GM21825 (cell line): Measurements from ENCODE around the gene RALA.
A peak's percentile ranks its signal among the peaks of the same experiment; 100 is the strongest.

ENCODE experiments used
- ATAC-seq: cut with Tn5 transposase; IDR thresholded peaks from one replicate; pipeline ENCODE4 v1.9.1; 2021; ENCODE audit warnings: mild to moderate bottlenecking, moderate library complexity; ENCODE audit not compliant: unreplicated experiment

Gene RALA, protein sequence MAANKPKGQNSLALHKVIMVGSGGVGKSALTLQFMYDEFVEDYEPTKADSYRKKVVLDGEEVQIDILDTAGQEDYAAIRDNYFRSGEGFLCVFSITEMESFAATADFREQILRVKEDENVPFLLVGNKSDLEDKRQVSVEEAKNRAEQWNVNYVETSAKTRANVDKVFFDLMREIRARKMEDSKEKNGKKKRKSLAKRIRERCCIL

DNA sequence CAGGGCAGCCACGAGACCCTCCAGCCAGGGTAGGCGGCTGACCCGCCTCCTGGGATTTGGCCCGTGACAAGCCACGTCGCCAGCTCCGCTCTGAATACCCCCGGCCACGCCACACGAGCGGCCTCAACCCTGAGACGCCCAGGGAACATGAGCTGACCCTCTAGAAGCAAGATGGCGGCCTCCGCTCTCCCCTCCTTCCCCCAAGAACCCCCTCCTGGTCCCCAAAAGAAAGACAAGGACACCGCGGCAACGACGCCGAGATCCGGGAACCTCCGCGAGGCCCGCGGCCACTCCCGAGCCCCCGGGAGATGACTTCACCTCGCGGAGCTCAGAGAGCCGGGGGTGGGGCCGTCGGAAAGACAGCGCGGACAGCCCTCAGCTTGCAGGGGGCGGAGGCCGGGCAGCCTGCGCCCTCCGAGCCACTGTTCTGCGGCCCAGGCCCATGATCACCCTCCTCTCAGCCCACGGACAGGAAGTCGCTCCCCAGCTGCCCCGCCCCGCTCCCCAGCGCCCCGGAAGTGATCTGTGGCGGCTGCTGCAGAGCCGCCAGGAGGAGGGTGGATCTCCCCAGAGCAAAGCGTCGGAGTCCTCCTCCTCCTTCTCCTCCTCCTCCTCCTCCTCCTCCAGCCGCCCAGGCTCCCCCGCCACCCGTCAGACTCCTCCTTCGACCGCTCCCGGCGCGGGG lies at the start of gene RALA:
Gene RALA, plus strand, starts transcription at position 526 of the 685 bp plus-strand sequence. CDS start 63,096 bp downstream, outside the sequence.
- peak; percentile 94 for ATAC-seq

DNA sequence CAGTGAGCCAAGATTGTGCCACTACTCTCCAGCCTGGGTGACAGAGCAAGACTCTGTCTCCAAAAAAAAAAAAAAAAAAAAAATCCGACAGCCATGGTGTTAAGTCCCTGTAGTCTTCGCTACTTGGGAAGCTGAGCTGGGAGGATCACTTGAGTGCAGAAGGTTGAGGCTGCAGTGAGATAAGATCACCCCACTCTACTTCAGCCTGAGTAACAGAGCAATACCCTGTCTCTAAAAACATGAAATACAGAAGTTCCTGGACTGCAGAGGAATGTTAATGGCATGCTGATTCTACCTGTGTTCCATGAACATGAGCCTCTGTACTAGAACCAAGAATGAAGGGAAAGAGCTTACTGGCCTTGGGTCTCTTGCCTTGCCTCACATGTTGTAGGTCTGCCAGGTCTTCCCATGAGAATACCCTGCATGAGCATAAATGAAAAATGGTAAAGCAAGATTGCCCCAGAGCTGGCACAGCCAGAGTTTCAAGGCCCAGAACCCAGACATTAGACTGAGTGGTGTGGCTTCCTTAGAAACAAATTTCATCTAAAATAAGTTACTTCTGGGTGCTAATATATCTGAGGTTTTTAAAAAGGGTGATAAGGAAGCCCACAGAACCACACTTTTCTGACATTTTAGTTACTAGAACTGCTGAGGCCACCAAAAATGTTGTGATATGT lies 48.6 kb upstream of the RALA start:
- no peak for ATAC-seq

DNA sequence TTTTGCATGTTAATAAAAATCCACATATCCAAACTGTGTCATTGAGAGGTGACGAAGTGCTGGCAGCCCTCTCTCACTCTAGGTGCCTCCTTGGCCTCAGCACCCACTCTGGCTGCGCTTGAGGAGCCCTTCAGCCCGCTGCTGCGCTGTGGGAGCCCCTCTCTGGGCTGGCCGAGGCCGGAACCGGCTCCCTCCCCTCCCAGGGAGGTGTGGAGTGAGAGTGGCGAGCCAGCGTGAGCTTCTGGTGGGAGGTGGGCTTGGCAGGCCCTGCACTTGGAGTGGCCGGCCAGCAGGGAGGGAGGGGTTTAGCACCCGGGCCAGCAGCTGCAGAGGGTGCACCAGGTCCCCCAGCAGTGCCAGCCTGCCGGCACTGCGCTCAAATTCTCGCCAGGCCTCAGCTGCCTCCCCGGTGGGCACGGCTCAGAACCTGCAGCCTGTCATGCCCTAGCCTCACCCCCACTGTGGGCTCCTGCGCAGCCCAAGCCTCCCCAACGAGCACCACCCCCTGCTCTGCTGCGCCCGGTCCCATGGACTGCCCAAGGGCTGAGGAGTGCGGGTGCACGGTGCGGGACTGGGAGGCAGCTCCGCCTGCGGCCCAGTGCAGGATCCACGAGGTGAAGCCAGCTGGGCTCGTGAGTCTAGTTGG lies 46.0 kb upstream of the RALA start:
- ATAC-seq = no peak

DNA sequence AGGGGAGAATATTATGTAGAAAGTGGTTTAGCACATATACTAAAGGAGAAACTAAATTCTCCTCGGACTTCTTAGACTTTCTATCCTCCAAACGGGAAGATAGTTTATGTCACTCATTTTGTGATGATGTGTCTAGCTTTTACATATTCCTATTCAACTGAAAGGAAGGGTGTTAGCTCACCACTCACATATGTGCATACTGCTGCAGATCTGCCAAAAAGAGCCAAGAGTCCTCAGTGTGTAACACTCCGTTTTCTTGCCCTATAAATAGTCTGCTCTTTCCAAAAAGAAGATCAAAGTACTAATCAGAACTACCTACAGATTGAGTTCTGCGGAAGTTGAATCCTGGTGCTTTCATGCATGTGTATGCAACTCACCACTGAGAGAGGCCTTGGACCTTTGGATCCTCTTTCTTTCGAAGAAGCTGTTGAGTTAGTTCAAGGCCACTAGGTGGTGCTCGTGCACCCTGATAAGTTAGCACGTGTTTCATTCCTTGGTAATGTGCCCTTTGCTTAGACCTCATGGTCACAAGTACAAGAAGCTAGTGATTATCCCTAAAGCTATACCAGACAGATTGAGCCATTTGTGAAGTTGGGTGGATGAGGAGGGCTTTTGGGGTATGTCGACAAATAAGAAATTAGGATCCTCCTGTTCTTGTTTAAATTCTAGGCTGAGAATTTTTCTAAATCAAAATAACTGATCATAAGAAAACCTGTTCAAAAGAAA lies 43.1 kb upstream of the RALA start:
- ATAC-seq = peak; percentile 90

DNA sequence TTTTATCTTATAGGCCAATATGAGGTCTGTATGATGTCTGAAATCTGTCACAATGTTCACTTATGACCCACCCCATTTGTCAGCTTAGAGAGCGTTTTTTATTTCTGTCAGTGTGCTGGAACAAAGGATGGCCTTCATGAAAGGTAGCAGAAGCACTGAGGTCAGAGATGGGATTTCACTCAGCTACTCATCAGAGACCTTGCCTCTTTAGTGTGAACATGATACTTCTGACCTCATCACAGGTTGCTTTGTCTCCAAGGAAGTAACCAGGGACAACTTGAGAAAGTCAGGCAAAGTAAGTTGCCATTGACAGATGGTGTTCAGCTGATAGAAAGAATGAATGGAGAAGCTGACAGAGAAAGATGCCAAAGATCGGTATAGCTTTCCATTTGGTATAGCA lies 40.8 kb upstream of the RALA start:
- no peak for ATAC-seq

DNA sequence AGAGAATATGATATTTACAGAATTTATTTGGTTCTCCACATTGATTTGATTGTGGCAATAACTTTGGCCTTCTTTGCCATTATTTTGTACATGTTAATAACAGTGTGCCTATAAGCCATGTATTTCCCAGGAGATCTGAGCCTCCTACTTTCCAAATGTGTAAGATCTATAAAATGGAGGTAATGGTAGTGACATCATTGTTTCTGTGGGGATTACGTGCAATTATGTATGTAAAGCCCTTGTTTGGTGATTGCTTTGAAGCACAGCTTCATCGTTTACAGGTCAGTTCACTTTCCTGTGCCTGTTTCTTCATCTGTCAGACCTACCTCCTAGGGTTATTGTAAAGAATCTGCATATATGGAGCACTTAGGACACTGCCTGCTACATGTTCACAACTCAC lies 39.8 kb upstream of the RALA start:
- no peak for ATAC-seq

DNA sequence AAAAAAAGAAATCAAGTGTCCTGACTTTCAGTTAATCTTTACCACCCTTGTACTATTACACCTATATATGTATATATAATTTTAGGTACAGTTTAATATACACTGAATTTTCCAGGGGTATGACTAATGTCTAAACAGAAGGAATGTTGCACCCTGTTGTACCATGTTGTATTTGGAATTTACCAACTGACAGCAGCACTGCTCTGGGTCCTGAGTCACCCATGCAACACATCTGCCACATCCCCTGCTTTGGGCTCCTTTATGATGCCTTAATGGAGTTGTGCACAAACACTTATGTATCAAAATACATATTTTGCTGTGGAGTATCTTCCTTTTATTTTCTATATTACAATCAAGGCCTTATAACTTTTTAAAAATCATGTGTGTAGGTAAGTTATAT lies 36.0 kb upstream of the RALA start:
- ATAC-seq = no peak

DNA sequence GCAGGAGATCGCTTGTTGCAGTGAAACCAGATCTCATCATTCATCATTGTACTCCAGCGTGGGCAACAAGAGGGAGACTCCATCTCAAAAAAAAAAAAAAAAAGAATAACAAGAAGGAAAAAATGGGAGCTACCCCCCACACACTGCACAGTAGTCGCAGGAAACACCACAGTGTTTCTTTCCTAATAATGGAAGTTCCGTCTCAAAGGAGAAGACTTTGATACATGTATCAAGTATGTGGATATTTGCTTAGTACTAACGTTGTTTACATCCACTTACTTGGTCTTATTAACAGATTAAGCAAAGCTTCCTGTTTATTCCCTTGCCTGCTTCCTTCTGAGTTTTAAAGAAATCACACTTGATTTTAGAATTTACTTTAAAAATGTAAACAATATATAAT lies 35.0 kb upstream of the RALA start:
- no peak for ATAC-seq

DNA sequence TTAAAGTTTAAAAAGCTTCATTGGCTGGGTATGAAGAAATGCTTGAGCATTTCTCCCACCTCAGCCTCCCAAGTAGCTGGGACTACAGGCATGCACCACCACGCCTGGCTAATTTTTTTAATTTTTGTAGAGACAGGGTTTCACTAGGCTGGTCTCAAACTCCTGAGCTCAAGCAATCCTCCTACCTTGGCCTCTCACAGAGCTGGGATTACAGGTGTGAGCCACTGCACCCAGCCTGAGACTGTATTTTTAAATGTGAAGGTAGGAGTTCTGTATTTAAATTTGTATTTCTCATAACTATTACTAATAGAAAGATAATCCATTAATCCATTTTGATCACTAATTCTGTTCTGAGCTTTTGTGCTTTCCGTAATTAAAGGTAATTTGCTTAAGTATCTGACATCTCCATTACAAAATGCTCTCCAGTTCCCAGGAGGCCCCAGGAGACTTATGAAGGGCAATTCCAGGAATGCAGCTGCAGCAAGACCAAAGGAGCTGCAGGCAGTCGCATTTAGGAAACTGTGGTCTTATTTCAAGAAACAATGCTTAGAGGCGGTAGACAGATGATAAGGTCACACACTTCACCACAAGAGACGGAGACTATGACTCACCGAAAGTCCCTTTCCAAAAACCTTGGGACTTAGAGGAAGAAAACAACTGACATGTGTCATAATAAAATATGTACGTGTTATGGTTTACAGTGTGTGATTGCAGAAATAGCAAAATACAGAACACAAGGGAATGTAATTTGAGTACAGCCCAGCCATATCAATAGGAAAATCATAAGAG lies 33.9 kb upstream of the RALA start:
- ATAC-seq = peak; percentile 95

DNA sequence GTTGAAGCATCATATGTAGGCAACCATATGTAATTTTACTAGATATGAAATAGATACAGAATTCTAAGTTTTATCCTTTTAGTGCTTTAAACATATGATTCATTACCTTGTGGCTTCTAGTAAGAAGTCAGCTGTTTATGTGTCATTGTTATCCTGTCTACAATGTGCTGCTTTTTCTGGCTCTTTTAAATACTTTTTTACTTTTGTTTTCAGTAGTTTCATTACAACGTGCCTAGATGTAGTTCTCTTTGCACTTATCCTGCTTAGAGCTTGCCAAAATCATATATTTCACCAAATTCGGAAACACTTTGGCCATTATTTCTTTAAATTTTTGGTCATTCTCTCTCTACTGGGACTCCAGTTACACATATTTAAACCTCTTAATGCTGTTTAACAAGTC lies 30.8 kb upstream of the RALA start:
- ATAC-seq = no peak

DNA sequence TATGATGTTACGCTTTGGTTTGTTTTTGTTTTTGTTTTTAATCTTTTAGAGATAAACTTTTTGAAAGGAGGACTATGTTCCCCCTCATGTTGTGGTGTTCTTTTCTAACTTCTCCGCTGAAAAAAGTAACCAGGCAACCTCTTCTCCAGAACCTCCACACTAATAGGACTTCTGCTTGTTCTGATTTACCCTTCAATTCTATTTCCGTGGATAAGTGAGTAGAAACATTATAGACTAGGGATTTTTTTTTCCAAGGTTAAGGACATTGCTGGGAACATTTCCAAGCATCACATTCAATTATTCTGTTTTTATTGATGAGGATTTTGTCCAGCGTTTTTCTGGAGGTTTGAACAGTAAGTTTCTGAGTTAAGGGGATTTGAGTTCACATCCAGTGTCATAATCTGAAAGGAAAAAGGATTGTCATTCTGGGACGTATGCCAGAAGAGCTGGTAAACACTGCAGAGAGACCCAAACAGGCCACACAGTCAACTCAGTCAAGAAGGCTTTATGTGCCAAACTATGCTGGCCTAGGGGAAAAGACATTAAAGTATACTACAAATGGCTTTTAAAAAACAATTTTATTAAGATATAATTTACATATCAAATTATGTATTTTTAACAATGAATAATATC lies 28.3 kb upstream of the RALA start:
- no peak for ATAC-seq

DNA sequence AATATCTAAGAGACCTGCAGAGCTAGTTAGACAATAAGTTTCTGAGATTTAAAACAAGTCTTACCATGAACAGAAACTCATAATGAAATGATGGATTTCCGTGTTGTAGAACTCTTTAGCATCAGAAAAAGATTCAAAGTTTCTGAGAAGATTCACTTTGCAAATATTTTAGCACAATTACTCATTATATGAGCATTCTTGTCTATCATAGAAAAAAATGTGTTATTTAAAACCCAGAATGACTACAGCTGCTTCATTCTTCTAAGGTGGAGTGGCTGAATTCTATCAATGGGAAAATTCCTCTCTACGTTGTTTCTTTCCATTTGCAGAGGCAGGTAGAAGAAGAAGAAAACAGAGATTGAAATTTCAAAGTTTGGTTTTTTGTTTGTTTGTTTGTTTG lies 21.0 kb upstream of the RALA start:
- no peak for ATAC-seq

DNA sequence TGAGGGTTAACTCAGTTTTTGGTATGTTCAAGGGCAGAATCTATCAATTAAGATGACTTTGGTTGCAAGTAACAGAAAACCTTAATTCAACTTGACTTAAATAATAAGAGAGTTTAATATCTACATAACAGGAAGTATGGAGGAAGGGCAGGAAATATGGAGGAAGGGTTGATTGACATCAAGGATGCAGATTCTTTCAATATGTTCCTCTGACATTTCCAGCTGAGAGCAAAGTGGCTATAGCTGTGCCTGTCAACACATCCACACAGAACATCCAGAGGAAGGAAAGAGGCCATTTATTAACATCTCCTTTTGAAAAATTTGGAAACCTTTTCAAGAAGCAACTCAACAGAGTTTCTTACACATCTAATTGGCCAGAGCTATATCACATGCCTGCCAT lies 19.4 kb upstream of the RALA start:
- ATAC-seq = no peak

DNA sequence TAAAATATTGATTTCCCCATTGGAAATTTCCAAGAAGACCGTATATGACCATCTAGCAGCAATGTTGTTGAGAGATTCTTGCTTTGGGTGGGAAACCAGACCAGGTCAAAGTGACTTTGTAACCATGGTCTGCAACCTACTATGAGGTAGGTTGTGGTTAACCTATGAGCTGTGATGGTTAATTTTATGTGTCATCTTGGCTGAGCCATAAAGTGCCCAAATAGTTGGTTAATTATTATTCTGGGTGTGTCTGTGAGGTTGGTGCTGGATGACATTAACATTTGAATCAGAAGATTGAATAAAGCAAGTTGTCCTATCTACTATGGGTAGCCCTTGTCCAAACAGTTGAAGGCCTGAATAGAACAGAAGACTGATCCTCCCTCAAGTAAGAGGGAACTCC lies 18.3 kb upstream of the RALA start:
- no peak for ATAC-seq

DNA sequence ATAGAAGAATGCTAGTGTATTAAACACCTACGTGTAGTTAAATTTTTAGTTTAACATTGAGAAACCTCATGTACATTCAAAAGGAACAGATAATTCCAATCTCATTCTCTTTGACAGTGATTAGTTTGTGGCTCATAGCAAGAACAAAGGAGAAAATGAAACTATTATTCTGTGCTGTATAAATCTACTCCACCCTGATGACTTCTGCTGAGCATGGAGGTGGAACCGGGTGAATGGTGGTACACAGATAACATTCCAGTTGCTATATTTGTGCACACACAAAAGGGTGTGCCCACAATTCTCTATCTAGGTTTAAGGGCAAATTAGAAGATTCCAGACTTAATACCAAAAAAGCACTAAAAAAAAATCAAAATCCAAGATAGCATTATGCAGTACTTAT lies 17.0 kb upstream of the RALA start:
- ATAC-seq = no peak

DNA sequence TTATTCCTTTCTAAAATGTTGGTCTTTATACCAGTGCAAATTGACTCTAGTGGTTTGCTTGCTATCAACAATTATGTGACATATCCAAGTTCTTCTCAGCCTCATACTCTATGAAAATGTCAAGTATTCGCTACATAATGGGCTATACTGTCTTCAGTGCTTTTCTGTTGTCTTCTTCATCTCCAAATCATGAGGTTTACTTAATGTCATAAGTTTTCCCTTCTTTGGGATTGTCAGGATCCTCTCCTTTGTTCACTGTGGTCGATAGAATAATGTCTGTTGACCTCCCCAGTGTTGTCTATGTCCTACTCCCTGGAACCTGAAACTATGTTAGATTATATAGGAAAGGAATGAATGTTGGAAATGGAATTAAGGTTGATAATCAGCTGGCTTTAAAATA lies 16.4 kb upstream of the RALA start:
- ATAC-seq = no peak

DNA sequence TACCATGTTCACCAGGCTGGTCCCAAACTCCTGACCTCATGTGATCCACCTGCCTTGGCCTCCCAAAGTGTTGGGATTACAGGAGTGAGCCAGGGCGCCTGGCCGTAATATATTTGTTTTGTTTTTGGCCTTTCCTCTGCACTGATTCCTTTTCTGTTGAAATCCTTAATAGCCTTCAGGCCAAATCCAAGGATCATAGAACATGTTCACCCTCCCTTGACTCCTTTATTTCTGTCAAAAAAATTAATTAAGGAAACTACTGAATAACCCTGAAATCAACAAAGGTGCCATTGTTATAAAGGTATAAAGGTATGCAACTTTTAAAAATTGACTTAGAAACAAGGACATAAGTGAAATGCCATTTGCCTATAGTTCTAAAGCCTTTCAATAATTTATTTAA lies 15.5 kb upstream of the RALA start:
- ATAC-seq = no peak

DNA sequence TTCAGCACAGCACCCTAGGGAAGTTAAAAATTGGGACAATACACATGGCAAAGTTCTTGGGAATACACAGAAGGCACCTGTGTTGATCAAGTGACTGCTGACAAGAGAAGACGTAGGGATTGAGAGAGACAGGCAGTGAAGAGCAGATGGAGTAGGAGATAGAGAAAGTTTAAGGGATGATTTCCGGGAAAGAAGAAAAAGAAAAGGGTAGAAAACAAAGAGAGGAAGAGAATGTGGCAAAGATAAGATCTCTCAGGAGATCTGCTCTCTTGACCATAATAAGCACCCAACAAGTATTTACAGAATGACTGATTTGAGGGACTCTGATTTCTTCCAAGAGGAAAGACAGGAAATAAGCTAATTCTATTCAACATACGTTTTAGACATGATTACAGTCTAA lies 15.1 kb upstream of the RALA start:
- no peak for ATAC-seq

DNA sequence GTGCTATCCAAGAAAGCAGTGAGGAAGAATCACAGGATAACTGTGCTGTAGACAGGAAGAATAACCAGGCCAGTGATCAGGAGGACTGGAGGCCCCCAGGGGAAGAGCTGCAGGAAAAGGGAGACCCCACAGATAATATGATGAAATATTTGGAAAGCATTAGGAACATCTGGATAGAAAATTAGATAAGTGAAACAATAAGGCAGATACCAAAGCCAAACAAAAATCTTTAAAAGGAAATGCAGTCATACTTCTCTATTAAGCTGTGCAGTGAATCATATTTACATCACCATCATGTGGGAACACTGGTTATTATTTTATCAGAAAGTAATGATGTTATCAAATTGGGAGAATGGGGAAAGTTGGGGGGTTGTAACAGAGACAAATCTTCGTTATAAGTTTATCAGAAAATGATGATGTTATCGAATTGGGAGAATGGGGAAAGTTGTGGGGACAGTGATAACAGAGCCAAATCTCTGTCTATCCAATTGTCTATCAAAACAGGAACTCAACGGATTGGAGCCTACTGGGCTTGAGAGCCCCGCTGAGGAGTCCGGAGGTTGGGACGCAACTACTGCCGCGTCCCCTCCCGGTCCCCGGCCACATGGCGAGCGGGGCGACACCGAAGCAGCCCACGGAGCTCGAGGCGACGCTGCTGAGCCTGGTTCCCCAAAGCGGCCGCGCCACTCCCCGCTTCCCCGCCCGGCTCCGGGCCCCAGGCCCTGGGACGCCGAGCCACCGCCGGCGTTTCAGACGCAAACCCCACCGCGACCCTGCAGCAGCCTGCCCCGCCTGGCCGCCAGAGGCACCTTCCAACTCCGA lies 14.0 kb upstream of the RALA start:
- ATAC-seq = no peak
